Spleen (tissue), 11 donors: Measurements from ENCODE around the gene EVI5. TPM values are rescaled to one million over a fixed set of nuclear protein-coding genes. Genes with fewer than 3 reads are reported as not detected.

Experiments
- DNase-seq: peaks from one replicate; pipeline ENCODE4 v3.0.0-alpha.2; 2020
- H3K27ac ChIP-seq, 8 donors: fragments of 200-600 bp; sonication (generic) in 7 of 8; 1 replicate in 4 of 8; 2 replicates in 4 of 8; pipeline versions ENCODE4 v1.5.0 to v1.8.0; 2016 to 2021; ENCODE audit warnings: inconsistent platforms in 4 of 8, mild to moderate bottlenecking in 4 of 8, moderate library complexity in 1 of 8
- H3K27me3 ChIP-seq, 7 donors: fragments of 200-600 bp; sonication (generic) in 6 of 7; replicated peaks in 1 of 7; 1 replicate in 4 of 7; 2 replicates in 3 of 7; pipeline versions ENCODE4 v1.5.0 to v1.8.0; 2016 to 2021; ENCODE audit warnings: inconsistent platforms in 3 of 7, mild to moderate bottlenecking in 1 of 7
- H3K36me3 ChIP-seq, 6 donors: fragments of 200-600 bp; sonication (generic) in 5 of 6; 1 replicate in 4 of 6; 2 replicates in 2 of 6; pipeline versions ENCODE4 v1.5.0 to v1.8.0; 2016 to 2021; ENCODE audit warnings: inconsistent platforms in 2 of 6
- H3K4me1 ChIP-seq, 6 donors: fragments of 200-600 bp; sonication (generic) in 5 of 6; 1 replicate in 3 of 6; 2 replicates in 3 of 6; pipeline versions ENCODE4 v1.5.0 to v1.8.0; 2016 to 2021; ENCODE audit warnings: inconsistent platforms in 3 of 6
- H3K4me3 ChIP-seq, 8 donors: fragments of 200-600 bp; sonication (generic) in 7 of 8; 1 replicate in 4 of 8; 2 replicates in 4 of 8; pipeline versions ENCODE4 v1.5.0 to v1.8.0; 2016 to 2021; ENCODE audit warnings: inconsistent platforms in 4 of 8, mild to moderate bottlenecking in 4 of 8, moderate library complexity in 2 of 8
- H3K9me3 ChIP-seq, 8 donors: fragments of 200-600 bp; sonication (generic) in 7 of 8; 1 replicate in 4 of 8; 2 replicates in 4 of 8; pipeline versions ENCODE4 v1.5.0 to v1.8.0; 2016 to 2021; ENCODE audit warnings: inconsistent platforms in 4 of 8
- CTCF ChIP-seq, 11 experiments: fragments of 200-600 bp in 7 of 11; fragments of 450-650 bp in 4 of 11; sonication (generic) in 4 of 11; IDR thresholded peaks in 8 of 11; conservative IDR thresholded peaks in 3 of 11; 1 replicate in 7 of 11; 2 replicates in 4 of 11; pipeline versions ENCODE4 v1.4.0 to v1.8.0; 2016 to 2021; ENCODE audit warnings: antibody characterized with exemption in 11 of 11, inconsistent platforms in 4 of 11, mild to moderate bottlenecking in 1 of 11
- POLR2A ChIP-seq, 3 donors: fragments of 450-650 bp; IDR thresholded peaks; one replicate each; pipeline ENCODE4 v1.5.1; 2017; ENCODE audit warnings: antibody characterized with exemption in 3 of 3, mild to moderate bottlenecking in 1 of 3
- POLR2AphosphoS5 ChIP-seq, 3 donors: sonication (generic); formaldehyde crosslinking; IDR thresholded peaks; one replicate each; pipeline ENCODE4 v1.5.1; 2017; ENCODE audit warnings: antibody characterized with exemption in 3 of 3
- WGBS, 5 donors: extraction: QIAGEN DNeasy Blood & Tissue Kit in 3 of 5; methylation state at CpG; one replicate each; pipeline versions ENCODE4 v1.1.5 to v1.1.7; 2013 to 2018; 5-methylcytosine and 5-hydroxymethylcytosine counted together
- intact Hi-C: fragments of 100-400 bp; cut with DNase I; formaldehyde crosslinking; loops from one replicate; pipeline ENCODE4 v1.15.0; 2023; ENCODE audit warnings: low total_unique reads
- polyA plus RNA-seq, 3 donors: library from polyadenylated mRNA; stranded (reverse); fragments of 200-250 nt; gene quantifications; one replicate each; pipeline ENCODE4 v1.2.1, GENCODE V29; 2013
- total RNA-seq, 7 donors: library from RNA; depleted of rRNA in 3 of 7; stranded (reverse); fragments of >200 nt in 3 of 7; fragmentation: NEBNext Ultra II Directional in 4 of 7; extraction: Animal tissue kit (Norgen Biotek cat#: 25700) in 4 of 7; gene quantifications; one replicate each; pipeline versions ENCODE4 v1.1.0 to v1.2.1, GENCODE V29; 2016 to 2021
- donor health status: healthy with polysubstance abuse.
- donor health status: DM: no; HTN: no; CAD: no; lungs with moderate emphysema.
- donor health status: DM: no; HTN: no; CAD: no.
- donor health status: Bipolar disorder and iron deficiency.
- donor health status: healthy.
- donor health status: DM: no; HTN: no; CAD: no.
- donor health status: DM: yes; HTN: yes; CAD: no.

Gene EVI5
- total and polyA plus RNA-seq, 10 donors: 1.7 to 38.3 (median 27.0) TPM

- Histone ChIP-seq H3K27ac (peak overlapping the region in 3 of 8 donors; percentile 19 to 52 (median 49)), H3K4me1 (peaks cover 0 to 48% (median 10%) of the 10 kb centered on the region in 6 donors), H3K4me3 (no peak overlapping the region), H3K9me3 (no peaks in the 10 kb centered on the region), H3K27me3 (no peaks in the 10 kb centered on the region), H3K36me3 (peaks cover 0 to 28% (median 0%) of the 10 kb centered on the region in 6 donors)
- TF ChIP-seq CTCF (IDR thresholded peaks at IDR 0.05 in 8 of 11, conservative IDR thresholded peaks at IDR 0.05 in 3 of 11) (no peak), POLR2A (IDR thresholded peaks at IDR 0.05) (no peak)
- WGBS, 5 donors: 44 to 66% (median 58%) methylated on average over 5 of the region's 5 CpGs
- intact Hi-C loops: no loop called here
- no peak for DNase-seq
Observed at GRCh38 chr1:92473781-92474495, 311.0 kb downstream of the EVI5 start.

DNA sequence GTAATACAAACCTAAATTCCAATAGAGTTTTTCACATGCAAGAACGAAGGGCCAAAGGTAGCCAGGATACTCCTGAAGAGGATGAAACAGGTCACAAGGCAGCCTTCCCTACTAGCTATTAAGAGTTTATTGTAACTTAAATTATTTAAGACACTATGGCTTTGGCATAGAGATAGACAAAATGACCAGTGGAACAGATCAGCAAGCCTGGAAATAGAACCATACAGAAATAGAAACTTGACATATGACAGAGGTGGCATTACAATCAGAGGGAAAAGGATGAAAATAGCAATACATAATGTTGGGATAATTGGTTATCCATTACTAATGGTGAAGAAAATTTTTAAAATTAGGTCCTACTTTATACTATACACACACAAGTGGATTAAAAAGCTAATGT, 314.7 kb downstream of the EVI5 start:
- peaks cover 0 to 40% (median 3%) of the 10 kb centered on the region in 6 donors for H3K4me1 ChIP-seq
- intact Hi-C loops: no loop called here
- H3K9me3 ChIP-seq: no peaks in the 10 kb centered on the region
- WGBS, 5 donors: 89 to 97% (median 95%) methylated on average over 1 of the region's 1 CpG
- H3K4me3 ChIP-seq: no peak overlapping the region
- no peak for DNase-seq
- no peak overlapping the region for H3K27ac ChIP-seq
- peaks cover 0 to 3% (median 0%) of the 10 kb centered on the region in 6 donors for H3K36me3 ChIP-seq
- no peak for TF ChIP-seq POLR2A (IDR thresholded peaks at IDR 0.05)
- no peak for TF ChIP-seq POLR2AphosphoS5 (IDR thresholded peaks at IDR 0.05)
- TF ChIP-seq CTCF (IDR thresholded peaks at IDR 0.05 in 8 of 11, conservative IDR thresholded peaks at IDR 0.05 in 3 of 11): no peak
- no peaks in the 10 kb centered on the region for H3K27me3 ChIP-seq

- Histone ChIP-seq H3K27me3 (no peaks in the 10 kb centered on the region), H3K9me3 (no peaks in the 10 kb centered on the region), H3K36me3 (no peaks in the 10 kb centered on the region), H3K4me1 (peaks cover 0 to 55% (median 26%) of the 10 kb centered on the region in 6 donors), H3K4me3 (no peak overlapping the region), H3K27ac (peak overlapping the region in 2 of 8 donors; percentile 19 to 38)
- TF ChIP-seq POLR2A (IDR thresholded peaks at IDR 0.05): no peak
- no peak for TF ChIP-seq CTCF (IDR thresholded peaks at IDR 0.05 in 8 of 11, conservative IDR thresholded peaks at IDR 0.05 in 3 of 11)
- no peak for DNase-seq
- 48 to 67% (median 59%) methylated on average over 1 of the region's 1 CpG for WGBS, 5 donors
- intact Hi-C loops: no loop called here
Observed at GRCh38 chr1:92466683-92467352, 318.1 kb downstream of the EVI5 start.

DNA sequence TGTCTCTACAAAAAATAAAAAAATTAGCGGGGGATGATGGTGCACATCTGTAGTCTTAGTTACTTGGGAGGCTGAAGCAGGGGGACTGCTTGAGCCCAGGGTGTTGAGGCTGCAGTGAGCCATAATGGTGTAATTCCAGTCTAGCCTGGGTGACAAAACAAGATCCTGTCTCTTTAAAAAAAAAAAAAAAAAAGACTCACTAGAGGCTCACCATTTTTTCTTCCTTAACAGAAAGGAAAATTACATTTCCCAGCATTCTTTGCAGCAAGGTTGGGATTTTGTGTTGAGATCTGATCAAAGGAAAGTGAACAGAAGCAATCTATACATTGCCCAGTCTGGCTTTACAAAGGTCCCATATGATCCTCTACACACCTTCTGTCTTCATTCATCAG, 319.7 kb downstream of the EVI5 start:
- 94 to 100% (median 100%) methylated on average over 1 of the region's 1 CpG for WGBS, 5 donors
- intact Hi-C loops: no loop called here
- H3K9me3 ChIP-seq: no peaks in the 10 kb centered on the region
- no peaks in the 10 kb centered on the region for H3K36me3 ChIP-seq
- no peak for TF ChIP-seq CTCF (IDR thresholded peaks at IDR 0.05 in 8 of 11, conservative IDR thresholded peaks at IDR 0.05 in 3 of 11)
- no peak for DNase-seq
- peaks cover 0 to 70% (median 34%) of the 10 kb centered on the region in 6 donors for H3K4me1 ChIP-seq
- no peak overlapping the region for H3K4me3 ChIP-seq
- no peaks in the 10 kb centered on the region for H3K27me3 ChIP-seq
- peak overlapping the region in 2 of 8 donors; percentile 8 to 38 for H3K27ac ChIP-seq
